MCF 10A (cell line): ENCODE results near the gene ANO2. TPM values are rescaled to one million over a fixed set of nuclear protein-coding genes. Genes with fewer than 3 reads are reported as not detected.

Source experiments
- BruUV-seq: library from RNA; stranded (reverse); fragments of 400-500 nt; replicated peaks from 2 replicates; lab custom pipeline; 2021; lab: Mats Ljungman, UMichigan
- CTCF ChIA-PET: fragments of 300-600 bp; sonication (Branson Sonifier 250); formaldehyde crosslinking; extraction: SDS; loops from one replicate; lab custom pipeline; 2021; ENCODE audit warnings: antibody characterized with exemption, inconsistent platforms; lab: Yijun Ruan, JAX
- POLR2A ChIA-PET: fragments of 300-600, 350-650 bp; sonication (Branson Sonifier 250); formaldehyde crosslinking; extraction: SDS; loops from one replicate; lab custom pipeline; 2020; ENCODE audit warnings: antibody characterized with exemption, inconsistent platforms; lab: Yijun Ruan, JAX
- DNase-seq: peaks from one replicate; pipeline ENCODE4 v3.0.0-alpha.2; 2018; ENCODE audit not compliant: unreplicated experiment
- H3K27ac Mint-ChIP-seq: one replicate; pipeline ENCODE4 v1.8.0; 2022; ENCODE audit warnings: mild to moderate bottlenecking, low read depth, mixed read lengths; ENCODE audit not compliant: unreplicated experiment
- H3K27me3 Mint-ChIP-seq: one replicate; pipeline ENCODE4 v1.8.0; 2022; ENCODE audit warnings: mixed read lengths; ENCODE audit not compliant: insufficient read depth, unreplicated experiment
- H3K36me3 Mint-ChIP-seq: one replicate; pipeline ENCODE4 v1.8.0; 2022; ENCODE audit warnings: mild to moderate bottlenecking, moderate library complexity, mixed read lengths; ENCODE audit not compliant: insufficient read depth, unreplicated experiment
- H3K4me1 Mint-ChIP-seq: one replicate; pipeline ENCODE4 v1.8.0; 2022; ENCODE audit warnings: mixed read lengths; ENCODE audit not compliant: insufficient read depth, unreplicated experiment
- H3K4me3 Mint-ChIP-seq: one replicate; pipeline ENCODE4 v1.8.0; 2022; ENCODE audit warnings: mild to moderate bottlenecking, moderate library complexity, mixed read lengths; ENCODE audit not compliant: unreplicated experiment
- H3K9me3 Mint-ChIP-seq: one replicate; pipeline ENCODE4 v1.8.0; 2022; ENCODE audit warnings: mixed read lengths; ENCODE audit not compliant: unreplicated experiment
- intact Hi-C: fragments of 100-400 bp; cut with micrococcal nuclease; formaldehyde crosslinking; loops from 2 replicates; pipeline ENCODE4 v1.14.1; 2022
- total RNA-seq: library from RNA; stranded (reverse); gene quantifications from 2 replicates; pipeline ENCODE4 v1.2.3, GENCODE V29; 2022
- TF ChIP-seq, protein P1 (sequence below): fragments of 200-600 bp; IDR thresholded peaks from one replicate; pipeline ENCODE4 v1.8.0; 2022; ENCODE audit warnings: antibody characterized with exemption, mild to moderate bottlenecking; ENCODE audit not compliant: unreplicated experiment

ANO2 gene
- total RNA-seq, 1 experiment from 2014 or later, result not detected

DNA sequence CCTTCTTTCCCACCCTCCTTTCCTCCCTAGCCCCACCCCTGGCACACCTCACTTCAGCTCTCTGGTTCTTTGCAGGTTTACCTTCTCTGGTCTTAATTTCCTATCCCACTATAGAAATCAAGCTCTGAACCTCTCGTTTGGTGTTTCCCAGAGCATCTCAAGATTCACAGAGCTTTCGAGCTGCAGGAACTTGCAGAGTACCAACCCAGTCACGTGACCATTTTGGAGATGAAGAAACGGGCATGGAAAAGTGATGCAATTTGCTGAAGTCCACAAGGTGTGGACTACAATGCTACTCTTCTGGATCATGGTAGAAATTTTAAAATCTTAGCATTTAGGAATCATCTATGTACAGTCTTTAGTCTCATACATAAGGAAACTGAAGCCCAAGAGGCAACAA is 307.4 kb downstream of the ANO2 start:
- Mint-ChIP-seq H3K4me1 (no peaks in the 10 kb centered on the region), H3K9me3 (peaks cover 60% of the 10 kb centered on the region), H3K36me3 (no peaks in the 10 kb centered on the region), H3K27me3 (no peaks in the 10 kb centered on the region), H3K27ac (no peak overlapping the region), H3K4me3 (no peak overlapping the region)
- intact Hi-C loops, result no loop called here
- ChIA-PET POLR2A (no interaction called here), CTCF (interaction anchor here (0.7 kb wide), 1 partner anchor 417 kb away, joined by 3 read pairs; no protein-coding TSS in a partner anchor)
- no TSS peak for BruUV-seq
- TF ChIP-seq, protein P1, sequence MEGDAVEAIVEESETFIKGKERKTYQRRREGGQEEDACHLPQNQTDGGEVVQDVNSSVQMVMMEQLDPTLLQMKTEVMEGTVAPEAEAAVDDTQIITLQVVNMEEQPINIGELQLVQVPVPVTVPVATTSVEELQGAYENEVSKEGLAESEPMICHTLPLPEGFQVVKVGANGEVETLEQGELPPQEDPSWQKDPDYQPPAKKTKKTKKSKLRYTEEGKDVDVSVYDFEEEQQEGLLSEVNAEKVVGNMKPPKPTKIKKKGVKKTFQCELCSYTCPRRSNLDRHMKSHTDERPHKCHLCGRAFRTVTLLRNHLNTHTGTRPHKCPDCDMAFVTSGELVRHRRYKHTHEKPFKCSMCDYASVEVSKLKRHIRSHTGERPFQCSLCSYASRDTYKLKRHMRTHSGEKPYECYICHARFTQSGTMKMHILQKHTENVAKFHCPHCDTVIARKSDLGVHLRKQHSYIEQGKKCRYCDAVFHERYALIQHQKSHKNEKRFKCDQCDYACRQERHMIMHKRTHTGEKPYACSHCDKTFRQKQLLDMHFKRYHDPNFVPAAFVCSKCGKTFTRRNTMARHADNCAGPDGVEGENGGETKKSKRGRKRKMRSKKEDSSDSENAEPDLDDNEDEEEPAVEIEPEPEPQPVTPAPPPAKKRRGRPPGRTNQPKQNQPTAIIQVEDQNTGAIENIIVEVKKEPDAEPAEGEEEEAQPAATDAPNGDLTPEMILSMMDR, result no peak
- DNase-seq, result no peak

DNA sequence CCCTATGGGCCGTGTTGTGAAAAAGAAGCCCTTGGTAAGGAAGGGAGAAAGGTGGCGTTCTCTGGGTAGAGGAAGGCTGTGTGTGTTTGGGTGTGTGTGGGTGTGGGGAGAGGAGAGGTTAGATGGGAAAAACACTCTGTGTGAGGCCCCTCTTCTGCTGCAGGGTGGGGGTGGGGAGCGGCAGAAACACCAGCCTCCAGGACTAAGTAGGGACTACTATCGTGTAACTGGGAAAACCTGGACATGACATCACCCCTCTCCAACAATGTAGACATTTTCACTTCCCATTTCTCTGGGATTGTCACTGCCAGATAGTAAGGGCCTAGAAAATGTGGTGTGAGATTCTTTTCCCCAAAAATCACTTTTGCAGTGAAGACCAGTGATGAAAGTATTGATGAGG is 308.2 kb downstream of the ANO2 start:
- ChIA-PET POLR2A (interaction anchor here (0.7 kb wide), 1 partner anchor 183 kb away, joined by 4 read pairs; no protein-coding TSS in a partner anchor), CTCF (no interaction called here)
- DNase-seq, result no peak
- H3K27ac Mint-ChIP-seq, result no peak overlapping the region
- BruUV-seq, result no TSS peak
- H3K9me3 Mint-ChIP-seq, result peaks cover 54% of the 10 kb centered on the region
- H3K4me3 Mint-ChIP-seq, result no peak overlapping the region
- TF ChIP-seq, protein P1, result no peak
- no peaks in the 10 kb centered on the region for H3K4me1 Mint-ChIP-seq
- H3K27me3 Mint-ChIP-seq, result no peaks in the 10 kb centered on the region
- intact Hi-C loops, result no loop called here
- H3K36me3 Mint-ChIP-seq, result no peaks in the 10 kb centered on the region

DNA sequence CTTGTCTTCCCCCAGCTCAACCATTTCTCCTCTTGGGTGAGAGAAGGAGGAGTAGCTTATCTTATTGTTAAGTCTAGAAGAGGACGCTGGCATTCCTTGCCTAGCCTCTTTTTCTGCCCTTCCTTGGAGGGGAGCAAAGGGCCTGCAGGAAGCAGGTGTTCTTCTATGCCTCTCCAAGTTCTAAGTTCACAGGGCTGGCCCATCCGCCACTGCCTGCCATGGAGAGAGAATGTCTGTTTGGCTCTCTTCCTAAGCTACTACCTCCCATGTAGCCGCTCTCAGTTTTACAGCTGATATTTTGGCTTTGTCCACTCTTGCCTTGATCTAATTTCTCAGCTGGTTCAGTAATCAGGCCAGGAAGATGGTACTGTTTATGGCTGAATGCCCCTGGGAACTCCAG is 312.0 kb downstream of the ANO2 start:
- Mint-ChIP-seq H3K36me3 (no peaks in the 10 kb centered on the region), H3K4me1 (no peaks in the 10 kb centered on the region), H3K27ac (no peak overlapping the region), H3K27me3 (no peaks in the 10 kb centered on the region), H3K9me3 (peaks cover 72% of the 10 kb centered on the region), H3K4me3 (no peak overlapping the region)
- POLR2A ChIA-PET, result no interaction called here
- no TSS peak for BruUV-seq
- DNase-seq, result no peak
- TF ChIP-seq, protein P1, result no peak
- CTCF ChIA-PET, result interaction anchor here (0.6 to 1.3 kb wide), 4 partner anchors 16 to 611 kb away, joined by 3 read pairs; no protein-coding TSS in a partner anchor
- intact Hi-C loops, result no loop called here

DNA sequence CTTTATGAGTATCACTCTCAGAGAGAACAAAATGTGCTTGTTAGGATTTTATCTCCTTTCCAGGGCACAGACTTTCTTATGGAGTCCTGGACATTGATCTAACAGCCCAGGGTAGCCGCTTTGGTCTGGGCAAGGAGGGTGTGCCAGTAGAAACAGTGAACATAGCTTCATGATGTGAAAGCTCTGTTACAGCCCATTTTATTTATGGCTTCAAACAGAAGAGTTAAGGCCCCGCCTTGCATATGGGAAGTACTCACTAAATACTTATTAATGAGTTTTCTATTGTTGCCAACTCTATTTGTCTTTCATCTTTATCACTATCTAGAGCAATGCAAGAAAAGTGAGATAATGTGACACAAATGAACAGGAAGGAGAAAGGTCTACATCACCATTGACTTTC is 312.6 kb downstream of the ANO2 start:
- no peaks in the 10 kb centered on the region for H3K36me3 Mint-ChIP-seq
- intact Hi-C loops, result no loop called here
- H3K27ac Mint-ChIP-seq, result no peak overlapping the region
- H3K4me3 Mint-ChIP-seq, result no peak overlapping the region
- no peak for DNase-seq
- TF ChIP-seq, protein P1, result no peak
- H3K9me3 Mint-ChIP-seq, result peaks cover 75% of the 10 kb centered on the region
- no peaks in the 10 kb centered on the region for H3K27me3 Mint-ChIP-seq
- ChIA-PET CTCF (interaction anchor here (0.6 to 0.9 kb wide), 2 partner anchors 17 to 88 kb away, joined by 3 read pairs; no protein-coding TSS in a partner anchor), POLR2A (no interaction called here)
- no TSS peak for BruUV-seq
- no peaks in the 10 kb centered on the region for H3K4me1 Mint-ChIP-seq
